HFFc6 (cell line): ENCODE measurements around the gene FAM222A. TPM values are rescaled to one million over a fixed set of nuclear protein-coding genes. Genes with fewer than 3 reads are reported as not detected.
A peak's percentile ranks its signal among the peaks of the same experiment; 100 is the strongest.

Source experiments
- DNase-seq: peaks from one replicate; pipeline ENCODE4 v3.0.0-alpha.2; 2018
- H3K27ac Mint-ChIP-seq: 2 replicates; pipeline ENCODE4 v1.8.0; 2020; ENCODE audit warnings: mild to moderate bottlenecking, mixed read lengths
- H3K27me3 Mint-ChIP-seq: 2 replicates; pipeline ENCODE4 v1.8.0; 2021; ENCODE audit warnings: mild to moderate bottlenecking, moderate library complexity, mixed read lengths; ENCODE audit not compliant: insufficient read depth
- H3K36me3 Mint-ChIP-seq: 2 replicates; pipeline ENCODE4 v1.8.0; 2021; ENCODE audit warnings: low read depth, mixed read lengths
- H3K4me1 Mint-ChIP-seq: 2 replicates; pipeline ENCODE4 v1.8.0; 2020; ENCODE audit warnings: low read depth, mixed read lengths
- H3K4me3 Mint-ChIP-seq: 2 replicates; pipeline ENCODE4 v1.8.0; 2020; ENCODE audit warnings: mild to moderate bottlenecking, moderate library complexity, mixed read lengths
- H3K9me3 Mint-ChIP-seq: 2 replicates; pipeline ENCODE4 v1.8.0; 2020; ENCODE audit warnings: mild to moderate bottlenecking, mixed read lengths
- total RNA-seq, 6 experiments: library from RNA; stranded (reverse); fragmentation: NEBNext Ultra II Directional; extraction: Animal tissue kit (Norgen Biotek cat#: 25700); gene quantifications; 2 replicates in 1 of 6; 3 replicates in 5 of 6; pipeline ENCODE4 v1.2.3, GENCODE V29; 2021
- TF ChIP-seq, protein P1 (sequence below): fragments of 200-600 bp; sonication (generic); IDR thresholded peaks from 2 replicates; pipeline ENCODE4 v1.5.0; 2021; ENCODE audit warnings: antibody characterized with exemption, mild to moderate bottlenecking

FAM222A gene
- total RNA-seq, 6 experiments from 2014 or later: 0.46 to 0.65 (median 0.64) TPM

- Mint-ChIP-seq H3K36me3 (peaks cover 1% of the 10 kb centered on the region; the same call in 1 of the 2 replicates), H3K9me3 (peaks cover 5% of the 10 kb centered on the region; the same call in 1 of the 2 replicates), H3K27ac (no peak overlapping the region), H3K4me3 (no peak overlapping the region), H3K4me1 (no peaks in the 10 kb centered on the region), H3K27me3 (peaks cover 20% of the 10 kb centered on the region)
- TF ChIP-seq, protein P1, sequence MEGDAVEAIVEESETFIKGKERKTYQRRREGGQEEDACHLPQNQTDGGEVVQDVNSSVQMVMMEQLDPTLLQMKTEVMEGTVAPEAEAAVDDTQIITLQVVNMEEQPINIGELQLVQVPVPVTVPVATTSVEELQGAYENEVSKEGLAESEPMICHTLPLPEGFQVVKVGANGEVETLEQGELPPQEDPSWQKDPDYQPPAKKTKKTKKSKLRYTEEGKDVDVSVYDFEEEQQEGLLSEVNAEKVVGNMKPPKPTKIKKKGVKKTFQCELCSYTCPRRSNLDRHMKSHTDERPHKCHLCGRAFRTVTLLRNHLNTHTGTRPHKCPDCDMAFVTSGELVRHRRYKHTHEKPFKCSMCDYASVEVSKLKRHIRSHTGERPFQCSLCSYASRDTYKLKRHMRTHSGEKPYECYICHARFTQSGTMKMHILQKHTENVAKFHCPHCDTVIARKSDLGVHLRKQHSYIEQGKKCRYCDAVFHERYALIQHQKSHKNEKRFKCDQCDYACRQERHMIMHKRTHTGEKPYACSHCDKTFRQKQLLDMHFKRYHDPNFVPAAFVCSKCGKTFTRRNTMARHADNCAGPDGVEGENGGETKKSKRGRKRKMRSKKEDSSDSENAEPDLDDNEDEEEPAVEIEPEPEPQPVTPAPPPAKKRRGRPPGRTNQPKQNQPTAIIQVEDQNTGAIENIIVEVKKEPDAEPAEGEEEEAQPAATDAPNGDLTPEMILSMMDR: no peak
- DNase-seq: no peak
Measured at GRCh38 chr12:109762071-109762672, 48.5 kb downstream of the FAM222A start.

DNA sequence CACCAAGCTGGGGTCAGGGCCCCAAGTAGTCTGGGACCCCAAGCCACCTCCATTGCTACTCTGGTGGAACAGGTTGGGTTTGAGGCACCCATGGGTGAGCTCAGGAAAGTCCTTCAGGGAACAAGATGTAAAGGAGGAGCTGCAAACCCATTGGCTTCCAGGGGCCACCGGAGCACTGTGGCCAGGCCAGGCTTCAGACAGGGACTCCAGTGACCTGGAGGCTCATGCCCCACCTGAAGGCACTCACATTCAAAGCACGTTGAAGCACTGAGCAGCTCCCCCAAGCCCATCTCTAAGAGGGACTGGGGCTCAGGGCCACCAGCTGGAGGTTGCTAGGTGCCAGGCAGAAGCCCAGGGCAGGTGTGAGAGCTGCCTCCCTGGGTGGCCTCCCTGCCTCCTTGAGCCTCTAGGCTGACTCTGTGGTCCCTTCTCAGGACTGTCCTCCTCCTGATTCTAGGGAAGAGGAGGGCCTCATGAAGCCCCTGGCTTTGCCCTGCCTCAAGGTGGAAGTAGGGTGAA lies 49.1 kb downstream of the FAM222A start:
- Mint-ChIP-seq H3K9me3 (peaks cover 4% of the 10 kb centered on the region; the same call in 1 of the 2 replicates), H3K36me3 (no peaks in the 10 kb centered on the region), H3K27me3 (peaks cover 19% of the 10 kb centered on the region), H3K4me3 (no peak overlapping the region), H3K4me1 (no peaks in the 10 kb centered on the region), H3K27ac (peak overlapping the region; percentile 11; the same call in 1 of the 2 replicates)
- TF ChIP-seq, protein P1: no peak
- DNase-seq: no peak

DNA sequence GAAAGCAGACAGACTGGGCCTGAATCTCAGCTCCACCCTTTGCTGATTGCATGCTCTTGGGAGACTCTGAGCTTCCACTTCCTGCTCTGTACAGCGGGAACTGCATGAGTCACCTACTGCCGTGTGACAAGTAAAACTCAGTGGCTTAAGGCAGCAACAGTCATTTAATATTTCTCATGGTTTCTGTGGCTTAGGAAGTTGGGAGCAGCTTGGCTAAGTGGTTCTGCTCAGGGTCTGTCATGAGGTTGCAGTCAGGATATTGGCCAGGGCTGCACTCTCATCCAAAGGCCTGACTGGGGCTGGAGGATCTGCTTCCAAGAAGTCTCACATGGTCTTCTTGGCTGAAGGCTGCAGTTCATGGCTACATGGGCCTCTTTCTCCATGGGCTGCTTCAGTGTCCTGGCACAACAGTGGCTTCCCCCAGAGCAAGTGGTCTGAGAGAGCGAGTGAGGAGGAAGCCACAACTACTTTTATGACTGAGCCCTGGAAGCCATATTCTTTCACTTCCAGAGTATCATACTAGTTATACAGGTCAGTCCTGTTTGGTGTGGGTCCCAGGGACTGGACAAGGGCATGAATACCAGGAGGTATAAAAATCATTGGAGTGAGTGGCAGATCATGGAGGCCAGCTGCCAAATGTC lies 49.7 kb downstream of the FAM222A start:
- Mint-ChIP-seq H3K4me3 (no peak overlapping the region), H3K4me1 (no peaks in the 10 kb centered on the region), H3K27ac (peak overlapping the region; percentile 11; the same call in 1 of the 2 replicates), H3K36me3 (no peaks in the 10 kb centered on the region), H3K9me3 (peaks cover 4% of the 10 kb centered on the region; the same call in 1 of the 2 replicates), H3K27me3 (peaks cover 15% of the 10 kb centered on the region)
- TF ChIP-seq, protein P1: no peak
- peak; percentile 64 for DNase-seq

- no peaks in the 10 kb centered on the region for H3K36me3 Mint-ChIP-seq
- no peaks in the 10 kb centered on the region for H3K4me1 Mint-ChIP-seq
- no peak for DNase-seq
- H3K27ac Mint-ChIP-seq: no peak overlapping the region
- TF ChIP-seq, protein P1: no peak
- peaks cover 11% of the 10 kb centered on the region for H3K27me3 Mint-ChIP-seq
- H3K4me3 Mint-ChIP-seq: no peak overlapping the region
- H3K9me3 Mint-ChIP-seq: peaks cover 4% of the 10 kb centered on the region; the same call in 1 of the 2 replicates
Measured at GRCh38 chr12:109764123-109764522, 50.5 kb downstream of the FAM222A start.

DNA sequence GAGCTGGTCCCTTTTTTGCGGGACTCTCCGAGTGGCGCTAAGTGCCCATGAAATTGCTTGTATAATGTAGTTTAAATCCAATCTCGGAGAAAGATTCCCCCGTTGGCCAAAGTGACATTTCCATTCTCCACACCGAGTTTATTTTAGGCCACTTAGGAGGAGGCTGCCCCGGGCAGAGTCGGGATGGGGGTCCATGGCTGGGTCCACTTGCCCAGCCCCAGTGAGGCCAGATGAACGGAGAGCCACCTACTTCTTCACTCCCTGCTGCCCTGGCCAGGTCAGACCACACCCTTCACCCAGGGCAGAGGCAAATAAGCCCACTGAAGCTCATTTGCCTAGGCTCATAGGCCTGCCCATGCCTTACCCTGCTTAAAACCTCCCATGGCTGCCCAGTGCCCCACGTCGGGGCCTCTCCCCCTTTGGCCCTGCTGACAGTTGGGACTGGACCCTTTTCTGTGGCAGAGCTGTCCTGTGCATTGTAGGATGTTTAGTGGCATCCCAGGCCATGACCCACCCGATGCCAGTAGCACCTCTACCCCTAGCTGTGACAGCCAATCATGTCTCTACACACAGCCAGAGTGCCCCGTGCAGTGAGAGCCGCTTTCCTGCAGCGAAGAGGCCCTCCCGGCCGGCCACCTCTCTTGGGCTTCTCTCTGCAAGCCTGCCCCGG lies 51.3 kb downstream of the FAM222A start:
- TF ChIP-seq, protein P1: no peak
- Mint-ChIP-seq H3K4me1 (no peaks in the 10 kb centered on the region), H3K27ac (no peak overlapping the region), H3K9me3 (peaks cover 4% of the 10 kb centered on the region; the same call in 1 of the 2 replicates), H3K4me3 (no peak overlapping the region), H3K27me3 (peaks cover 5% of the 10 kb centered on the region), H3K36me3 (no peaks in the 10 kb centered on the region)
- DNase-seq: no peak
